Measurements from ENCODE around the gene PDE4D. TPM values are rescaled to one million over a fixed set of nuclear protein-coding genes. Genes with fewer than 3 reads are reported as not detected.

Gene PDE4D
- total RNA-seq, 1 donor from 2014 or later = 7.6 TPM

DNA sequence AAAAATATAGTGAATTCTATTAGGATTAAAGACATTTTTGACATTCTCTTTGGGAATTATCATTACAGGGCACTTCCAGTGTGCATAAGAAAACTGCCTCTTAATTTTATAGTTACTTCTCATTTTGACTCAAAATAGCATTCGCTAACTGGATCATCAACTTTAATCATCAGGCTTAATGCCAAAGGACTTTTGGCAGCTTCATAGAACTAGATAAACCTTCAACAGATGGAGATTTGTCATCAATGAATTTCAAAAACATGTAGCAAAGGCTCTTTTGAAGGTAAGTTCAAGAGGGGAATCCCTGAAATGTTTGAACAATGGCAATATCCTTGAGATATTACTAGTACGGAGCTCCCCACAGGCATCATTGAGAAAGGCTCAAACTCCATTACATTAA is 447.2 kb downstream of the PDE4D start:
- Mint-ChIP-seq H3K4me1 (ENCODE audit: low read depth) (peaks cover 2% of the 10 kb centered on the region), H3K36me3 (ENCODE audit: insufficient read depth) (no peaks in the 10 kb centered on the region), H3K27ac (no peak overlapping the region), H3K4me3 (ENCODE audit: low read depth) (no peak overlapping the region), H3K9me3 (ENCODE audit: low read depth) (peaks cover 9% of the 10 kb centered on the region), H3K27me3 (no peaks in the 10 kb centered on the region)
- TF ChIP-seq, protein P1, sequence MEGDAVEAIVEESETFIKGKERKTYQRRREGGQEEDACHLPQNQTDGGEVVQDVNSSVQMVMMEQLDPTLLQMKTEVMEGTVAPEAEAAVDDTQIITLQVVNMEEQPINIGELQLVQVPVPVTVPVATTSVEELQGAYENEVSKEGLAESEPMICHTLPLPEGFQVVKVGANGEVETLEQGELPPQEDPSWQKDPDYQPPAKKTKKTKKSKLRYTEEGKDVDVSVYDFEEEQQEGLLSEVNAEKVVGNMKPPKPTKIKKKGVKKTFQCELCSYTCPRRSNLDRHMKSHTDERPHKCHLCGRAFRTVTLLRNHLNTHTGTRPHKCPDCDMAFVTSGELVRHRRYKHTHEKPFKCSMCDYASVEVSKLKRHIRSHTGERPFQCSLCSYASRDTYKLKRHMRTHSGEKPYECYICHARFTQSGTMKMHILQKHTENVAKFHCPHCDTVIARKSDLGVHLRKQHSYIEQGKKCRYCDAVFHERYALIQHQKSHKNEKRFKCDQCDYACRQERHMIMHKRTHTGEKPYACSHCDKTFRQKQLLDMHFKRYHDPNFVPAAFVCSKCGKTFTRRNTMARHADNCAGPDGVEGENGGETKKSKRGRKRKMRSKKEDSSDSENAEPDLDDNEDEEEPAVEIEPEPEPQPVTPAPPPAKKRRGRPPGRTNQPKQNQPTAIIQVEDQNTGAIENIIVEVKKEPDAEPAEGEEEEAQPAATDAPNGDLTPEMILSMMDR (IDR thresholded peaks at IDR 0.05; ENCODE audit: unreplicated experiment) = no peak
- no peak for DNase-seq (ENCODE audit: low spot score, unreplicated experiment)

DNA sequence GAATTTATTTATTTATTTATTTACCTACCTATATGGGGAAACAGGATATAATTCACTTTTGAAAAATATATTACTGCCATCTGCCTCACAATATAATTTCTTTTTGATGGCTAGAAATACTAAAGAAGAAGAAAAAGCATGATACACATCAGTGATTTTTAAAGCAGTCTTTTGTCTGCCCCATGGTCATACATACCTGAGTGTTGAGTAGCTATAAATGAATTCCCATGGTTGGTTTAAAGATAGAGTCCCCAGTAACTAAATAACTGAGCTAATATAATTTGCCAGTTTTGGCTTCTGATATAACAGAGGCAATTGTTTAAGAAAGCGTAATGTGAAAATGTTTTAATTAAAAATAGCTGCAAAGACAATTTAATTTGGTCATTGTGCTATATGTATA is 447.8 kb downstream of the PDE4D start:
- TF ChIP-seq, protein P1 (IDR thresholded peaks at IDR 0.05; ENCODE audit: unreplicated experiment) = no peak
- H3K27ac Mint-ChIP-seq = no peak overlapping the region
- DNase-seq (ENCODE audit: low spot score, unreplicated experiment) = no peak
- no peaks in the 10 kb centered on the region for H3K36me3 Mint-ChIP-seq (ENCODE audit: insufficient read depth)
- no peaks in the 10 kb centered on the region for H3K27me3 Mint-ChIP-seq
- H3K4me1 Mint-ChIP-seq (ENCODE audit: low read depth) = peaks cover 2% of the 10 kb centered on the region
- H3K9me3 Mint-ChIP-seq (ENCODE audit: low read depth) = peaks cover 9% of the 10 kb centered on the region
- H3K4me3 Mint-ChIP-seq (ENCODE audit: low read depth) = no peak overlapping the region

DNA sequence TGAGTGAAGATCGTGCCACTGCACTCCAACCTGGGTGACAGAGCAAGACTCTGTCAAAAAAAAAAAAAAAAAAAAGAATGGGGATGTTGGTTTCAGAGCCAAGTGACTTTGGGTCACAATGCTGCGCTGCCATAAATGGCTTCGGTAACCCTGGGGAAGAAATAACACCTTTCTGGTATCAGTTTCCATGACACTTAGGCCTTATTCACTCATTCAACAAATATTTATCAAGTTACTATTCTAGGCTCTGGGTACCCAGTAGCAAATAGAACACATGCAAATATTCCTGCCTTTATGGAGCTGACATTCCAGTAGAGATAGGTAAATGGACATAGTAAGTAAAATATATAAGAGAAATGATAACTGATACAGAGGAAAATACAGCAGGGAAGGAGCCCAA is 454.2 kb downstream of the PDE4D start:
- DNase-seq (ENCODE audit: low spot score, unreplicated experiment) = no peak
- TF ChIP-seq, protein P1 (IDR thresholded peaks at IDR 0.05; ENCODE audit: unreplicated experiment) = no peak
- H3K4me3 Mint-ChIP-seq (ENCODE audit: low read depth) = no peak overlapping the region
- no peak overlapping the region for H3K27ac Mint-ChIP-seq
- peaks cover 3% of the 10 kb centered on the region for H3K9me3 Mint-ChIP-seq (ENCODE audit: low read depth)
- H3K27me3 Mint-ChIP-seq = no peaks in the 10 kb centered on the region
- peaks cover 2% of the 10 kb centered on the region for H3K4me1 Mint-ChIP-seq (ENCODE audit: low read depth)
- no peaks in the 10 kb centered on the region for H3K36me3 Mint-ChIP-seq (ENCODE audit: insufficient read depth)

GRCh38 chr5:59437176-59437575 is 456.4 kb downstream of the PDE4D start:
- no peaks in the 10 kb centered on the region for H3K27me3 Mint-ChIP-seq
- no peak overlapping the region for H3K4me3 Mint-ChIP-seq (ENCODE audit: low read depth)
- H3K9me3 Mint-ChIP-seq (ENCODE audit: low read depth) = no peaks in the 10 kb centered on the region
- no peaks in the 10 kb centered on the region for H3K36me3 Mint-ChIP-seq (ENCODE audit: insufficient read depth)
- H3K4me1 Mint-ChIP-seq (ENCODE audit: low read depth) = peaks cover under 1% of the 10 kb centered on the region
- DNase-seq (ENCODE audit: low spot score, unreplicated experiment) = no peak
- no peak overlapping the region for H3K27ac Mint-ChIP-seq
- TF ChIP-seq, protein P1 (IDR thresholded peaks at IDR 0.05; ENCODE audit: unreplicated experiment) = no peak

GRCh38 chr5:59436364-59437148 is 457.0 kb downstream of the PDE4D start:
- Mint-ChIP-seq H3K4me1 (ENCODE audit: low read depth) (no peaks in the 10 kb centered on the region), H3K27me3 (no peaks in the 10 kb centered on the region), H3K9me3 (ENCODE audit: low read depth) (no peaks in the 10 kb centered on the region), H3K36me3 (ENCODE audit: insufficient read depth) (no peaks in the 10 kb centered on the region), H3K4me3 (ENCODE audit: low read depth) (no peak overlapping the region), H3K27ac (no peak overlapping the region)
- TF ChIP-seq, protein P1 (IDR thresholded peaks at IDR 0.05; ENCODE audit: unreplicated experiment) = no peak
- DNase-seq (ENCODE audit: low spot score, unreplicated experiment) = no peak

All from progenitor cell of endocrine pancreas (in vitro differentiated cells).